Duodenal mucosa (tissue), 2 donors: Measurements from ENCODE around the gene SCRN1.

ENCODE experiments used
- H3K27ac ChIP-seq: one replicate; pipeline ENCODE4 v1.7.0; 2013; ENCODE audit warnings: low read depth, low read length
- H3K27me3 ChIP-seq, 2 donors: one replicate each; pipeline ENCODE4 v1.7.0; 2013; ENCODE audit warnings: low read length in 2 of 2, control low read depth in 1 of 2; ENCODE audit not compliant: insufficient read depth in 2 of 2, control insufficient read depth in 1 of 2
- H3K36me3 ChIP-seq, 2 donors: one replicate each; pipeline ENCODE4 v1.7.0; 2013; ENCODE audit warnings: low read length in 2 of 2, control low read depth in 1 of 2; ENCODE audit not compliant: insufficient read depth in 2 of 2, control insufficient read depth in 1 of 2
- H3K4me1 ChIP-seq, 2 donors: one replicate each; pipeline ENCODE4 v1.7.0; 2013; ENCODE audit warnings: low read length in 2 of 2, control low read depth in 1 of 2; ENCODE audit not compliant: insufficient read depth in 2 of 2, control insufficient read depth in 1 of 2
- H3K4me3 ChIP-seq, 2 donors: one replicate each; pipeline ENCODE4 v1.7.0; 2013; ENCODE audit warnings: low read length in 2 of 2, low read depth in 1 of 2
- H3K9ac ChIP-seq, 2 donors: one replicate each; pipeline ENCODE4 v1.7.0; 2013; ENCODE audit warnings: low read length in 2 of 2, low read depth in 1 of 2
- H3K9me3 ChIP-seq, 2 donors: one replicate each; pipeline ENCODE4 v1.7.0; 2013; ENCODE audit warnings: low read length in 2 of 2, control low read depth in 1 of 2; ENCODE audit not compliant: control insufficient read depth in 1 of 2

The SCRN1 gene, protein sequence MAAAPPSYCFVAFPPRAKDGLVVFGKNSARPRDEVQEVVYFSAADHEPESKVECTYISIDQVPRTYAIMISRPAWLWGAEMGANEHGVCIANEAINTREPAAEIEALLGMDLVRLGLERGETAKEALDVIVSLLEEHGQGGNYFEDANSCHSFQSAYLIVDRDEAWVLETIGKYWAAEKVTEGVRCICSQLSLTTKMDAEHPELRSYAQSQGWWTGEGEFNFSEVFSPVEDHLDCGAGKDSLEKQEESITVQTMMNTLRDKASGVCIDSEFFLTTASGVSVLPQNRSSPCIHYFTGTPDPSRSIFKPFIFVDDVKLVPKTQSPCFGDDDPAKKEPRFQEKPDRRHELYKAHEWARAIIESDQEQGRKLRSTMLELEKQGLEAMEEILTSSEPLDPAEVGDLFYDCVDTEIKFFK

GRCh38 chr7:29989257-29989995 lies at the start of gene SCRN1:
Gene SCRN1 (minus strand): TSS chr7:29989801. CDS start chr7:29969067, 20,734 bp downstream.
- H3K4me1 ChIP-seq = peaks cover 4 to 15% of the 10 kb centered on the region in 2 donors
- H3K9ac ChIP-seq = peak within 1 kb of the TSS; percentile 57 to 66
- H3K9me3 ChIP-seq = peaks cover 0 to 2% of the 10 kb centered on the region in 2 donors
- H3K4me3 ChIP-seq = peak within 1 kb of the TSS; percentile 72 to 78
- peak within 1 kb of the TSS; percentile 83 for H3K27ac ChIP-seq
- H3K36me3 ChIP-seq = no peaks in the 10 kb centered on the region
- H3K27me3 ChIP-seq = peaks cover 8% of the 10 kb centered on the region in 2 donors

GRCh38 chr7:30038196-30038980 lies 48.8 kb upstream of the SCRN1 start:
- no peaks in the 10 kb centered on the region for H3K36me3 ChIP-seq
- peaks cover 4 to 10% of the 10 kb centered on the region in 2 donors for H3K4me1 ChIP-seq
- no peak overlapping the region for H3K27ac ChIP-seq
- H3K9ac ChIP-seq = no peak overlapping the region
- H3K9me3 ChIP-seq = no peaks in the 10 kb centered on the region
- no peaks in the 10 kb centered on the region for H3K27me3 ChIP-seq
- H3K4me3 ChIP-seq = no peak overlapping the region

- Histone ChIP-seq H3K27me3 (no peaks in the 10 kb centered on the region), H3K27ac (no peak overlapping the region), H3K4me1 (peaks cover 4 to 6% of the 10 kb centered on the region in 2 donors), H3K36me3 (no peaks in the 10 kb centered on the region), H3K9ac (no peak overlapping the region), H3K9me3 (no peaks in the 10 kb centered on the region), H3K4me3 (no peak overlapping the region)
These were observed 46.6 kb upstream of the SCRN1 start for GRCh38 chr7:30036220-30036619.

GRCh38 chr7:30034501-30034900 lies 44.9 kb upstream of the SCRN1 start:
- H3K36me3 ChIP-seq = no peaks in the 10 kb centered on the region
- no peak overlapping the region for H3K27ac ChIP-seq
- H3K27me3 ChIP-seq = no peaks in the 10 kb centered on the region
- no peak overlapping the region for H3K9ac ChIP-seq
- peaks cover 15 to 16% of the 10 kb centered on the region in 2 donors for H3K4me1 ChIP-seq
- no peaks in the 10 kb centered on the region for H3K9me3 ChIP-seq
- no peak overlapping the region for H3K4me3 ChIP-seq

DNA sequence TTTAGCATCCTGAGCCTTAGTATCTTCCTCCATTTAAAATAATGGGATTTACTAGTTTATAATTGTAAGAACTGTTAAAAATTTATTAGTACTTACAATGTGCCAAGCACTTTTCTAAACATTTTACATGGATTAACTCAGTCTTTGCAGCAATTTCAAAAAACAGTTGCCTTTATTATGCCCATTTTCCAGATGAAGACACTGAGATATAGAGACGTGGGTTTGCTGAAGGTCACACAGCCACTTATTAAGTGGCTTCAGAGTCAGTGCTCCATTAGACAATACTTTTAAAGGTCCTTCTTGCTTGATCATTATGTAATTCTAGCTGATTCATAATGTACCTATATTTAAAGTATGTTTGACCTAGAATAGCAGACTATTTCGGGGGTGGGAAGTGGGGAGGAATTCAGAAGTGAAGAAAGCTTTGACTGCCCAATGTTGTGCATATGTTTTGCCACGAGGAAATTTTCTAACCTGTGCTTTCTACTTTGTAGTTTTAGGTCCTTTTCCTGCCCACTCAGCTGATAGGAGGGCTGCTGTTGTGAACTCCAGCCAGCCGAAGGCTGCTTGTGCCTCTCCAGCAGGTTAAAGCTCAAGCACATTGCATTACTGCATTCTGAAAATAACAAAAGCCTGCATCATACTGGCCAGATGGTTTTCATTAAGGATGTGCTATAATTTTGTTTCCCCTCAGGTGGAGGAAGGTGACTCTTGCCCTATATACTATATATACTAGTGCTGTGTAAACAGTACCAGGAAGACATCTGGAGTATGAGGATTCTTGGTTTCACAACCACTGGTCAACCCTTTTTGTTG lies 42.9 kb upstream of the SCRN1 start:
- Histone ChIP-seq H3K9ac (no peak overlapping the region), H3K27ac (no peak overlapping the region), H3K27me3 (no peaks in the 10 kb centered on the region)

GRCh38 chr7:30029696-30030095 lies 40.1 kb upstream of the SCRN1 start:
- Histone ChIP-seq H3K9me3 (no peaks in the 10 kb centered on the region), H3K4me1 (peaks cover 26 to 32% of the 10 kb centered on the region in 2 donors), H3K27me3 (no peaks in the 10 kb centered on the region), H3K9ac (peak overlapping the region; percentile 8 to 79), H3K4me3 (peak overlapping the region; percentile 98 to 99), H3K36me3 (no peaks in the 10 kb centered on the region), H3K27ac (no peak overlapping the region)

More for the DNA sequence above, 42.9 kb upstream of the SCRN1 start:
- no peaks in the 10 kb centered on the region for H3K9me3 ChIP-seq
- no peaks in the 10 kb centered on the region for H3K36me3 ChIP-seq
- H3K4me1 ChIP-seq = peaks cover 21 to 25% of the 10 kb centered on the region in 2 donors
- H3K4me3 ChIP-seq = no peak overlapping the region

DNA sequence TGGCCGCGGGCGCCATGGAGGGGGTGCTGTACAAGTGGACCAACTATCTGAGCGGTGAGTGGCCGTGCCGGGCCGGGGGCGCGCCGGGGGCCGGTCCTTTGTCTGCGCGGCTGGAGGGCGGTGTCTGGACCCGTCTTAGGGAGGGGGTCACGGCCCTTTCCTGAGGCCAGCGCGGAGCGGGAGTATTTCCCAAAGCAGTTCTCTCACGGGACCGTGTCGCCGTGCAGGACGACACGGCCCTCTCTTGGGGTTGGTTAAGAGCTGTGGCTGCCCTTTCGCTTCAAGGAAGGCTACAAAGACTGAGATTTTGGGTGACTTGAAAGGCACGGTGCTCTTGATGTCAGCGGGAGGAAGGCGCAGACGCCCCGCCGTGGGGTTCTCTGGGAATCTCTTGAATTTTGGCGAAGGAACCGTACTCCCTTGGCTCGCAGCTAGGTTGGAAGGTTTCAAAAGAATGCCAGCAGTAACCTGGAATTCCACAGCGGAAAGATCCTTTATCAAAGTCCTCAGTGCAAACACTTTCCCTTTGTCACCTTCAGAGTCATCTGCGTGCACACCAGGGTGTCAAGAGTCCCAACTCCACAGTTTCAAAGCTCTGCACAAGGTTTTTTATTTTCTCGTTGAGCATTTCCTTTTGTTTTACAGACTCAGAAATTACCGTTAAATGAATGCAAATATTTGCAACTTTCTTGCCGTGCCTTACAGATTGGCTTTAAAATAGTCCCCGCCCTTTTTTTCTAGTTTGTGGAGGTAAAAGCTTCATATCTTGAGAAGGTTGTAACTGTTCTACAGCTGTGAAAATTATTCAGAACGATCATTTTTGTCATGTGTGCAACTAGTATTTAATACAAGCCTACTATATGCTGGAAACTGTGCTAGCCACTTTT lies 39.4 kb upstream of the SCRN1 start:
- Histone ChIP-seq H3K9me3 (no peaks in the 10 kb centered on the region), H3K27me3 (no peaks in the 10 kb centered on the region), H3K4me1 (peaks cover 33 to 39% of the 10 kb centered on the region in 2 donors), H3K27ac (peak overlapping the region; percentile 53), H3K36me3 (no peaks in the 10 kb centered on the region), H3K4me3 (peak overlapping the region; percentile 98 to 99), H3K9ac (peak overlapping the region; percentile 79)

DNA sequence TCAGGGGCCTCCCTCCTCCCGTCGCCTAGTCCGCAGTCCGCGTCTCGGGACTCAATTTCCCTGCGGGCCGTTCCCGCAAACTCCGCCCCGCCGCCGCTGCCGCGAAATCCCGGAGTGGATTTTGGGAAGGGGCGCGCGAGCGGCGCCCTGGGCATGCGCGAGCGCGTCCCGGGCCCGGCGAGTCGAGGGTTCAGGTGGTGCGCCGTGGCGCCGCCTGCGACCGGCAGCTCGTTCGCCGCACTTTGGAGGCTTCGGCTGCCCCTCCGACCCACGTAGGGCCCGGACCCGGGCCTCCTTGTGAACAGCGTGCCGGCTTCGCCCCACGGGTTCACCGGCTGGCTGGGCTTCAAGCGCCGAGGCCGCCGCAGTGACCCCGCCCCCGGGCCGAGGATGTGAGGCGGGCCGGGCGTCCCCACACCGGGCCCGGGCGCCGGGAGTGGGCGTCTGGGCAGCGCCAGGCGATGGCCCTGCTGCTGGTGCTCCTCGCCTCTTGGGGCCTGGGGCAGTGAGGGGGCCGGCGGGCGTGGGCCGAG lies 38.7 kb upstream of the SCRN1 start, which contains the start of gene PLEKHA8:
Gene PLEKHA8, plus strand, starts transcription at position 197 of the 533 bp plus-strand sequence. CDS start 351 bp downstream, outside the sequence.
- Histone ChIP-seq H3K27me3 (no peaks in the 10 kb centered on the region), H3K36me3 (no peaks in the 10 kb centered on the region), H3K9ac (peak within 1 kb of the TSS; percentile 79), H3K4me3 (peak within 1 kb of the TSS; percentile 98 to 99), H3K27ac (peak within 1 kb of the TSS; percentile 53), H3K9me3 (no peaks in the 10 kb centered on the region), H3K4me1 (peaks cover 34 to 40% of the 10 kb centered on the region in 2 donors)
